ENCODE results near the gene GAB2. TPM values are rescaled to one million over a fixed set of nuclear protein-coding genes. Genes with fewer than 3 reads are reported as not detected.

GAB2 gene
- total RNA-seq, 1 experiment from 2014 or later, result 3.3 TPM

GRCh38 chr11:78419327-78419726, 1.7 kb upstream of the GAB2 start:
- no peak overlapping the region for H2BK5ac ChIP-seq (ENCODE audit: insufficient read length, low read length)
- H2BK12ac ChIP-seq (ENCODE audit: insufficient read length, low read depth, low read length), result no peak overlapping the region
- TF ChIP-seq CTCF (conservative IDR thresholded peaks at IDR 0.05), result no peak
- no peak overlapping the region for H3T11ph ChIP-seq (ENCODE audit: low read length)
- no peak overlapping the region for H2BK120ac ChIP-seq (ENCODE audit: low read depth, low read length, poor library complexity, severe bottlenecking)
- H3K18ac ChIP-seq (ENCODE audit: insufficient read length, low read depth, low read length), result no peak overlapping the region
- no peaks in the 10 kb centered on the region for H3K9me3 ChIP-seq (ENCODE audit: control insufficient read depth, low read depth, low read length)
- H2AK5ac ChIP-seq (ENCODE audit: insufficient read length, low read length), result no peak overlapping the region
- Mint-ChIP-seq H3K9me3 (no peaks in the 10 kb centered on the region), H3K4me1 (peaks cover 28 to 30% of the 10 kb centered on the region in 2 experiments), H3K27ac (no peak overlapping the region), H3K36me3 (ENCODE audit: insufficient read depth in 1 of 3, low read depth in 3 of 3) (no peaks in the 10 kb centered on the region), H3K27me3 (ENCODE audit: low read depth) (peaks cover 28% of the 10 kb centered on the region), H3K4me3 (peak overlapping the region in 1 of 2 experiments; percentile 5; a peak in 2 of 5 replicates)
- no peak overlapping the region for H3K9ac ChIP-seq (ENCODE audit: extremely low read depth, insufficient read length, low read length)
- no peak overlapping the region for H3K23ac ChIP-seq (ENCODE audit: insufficient read length, low read depth, low read length)
- H3K27me3 ChIP-seq (ENCODE audit: insufficient read depth, low read length), result peaks cover 5% of the 10 kb centered on the region
- H4K8ac ChIP-seq (replicated peaks; ENCODE audit: insufficient read length, low read depth, low read length), result no peak overlapping the region
- peaks cover 15% of the 10 kb centered on the region for H3K23me2 ChIP-seq (ENCODE audit: insufficient read length, low read depth, low read length, poor library complexity, severe bottlenecking)
- no peak overlapping the region for H3K56ac ChIP-seq (ENCODE audit: insufficient read length, low read depth, low read length)
- no peak overlapping the region for H3K27ac ChIP-seq (ENCODE audit: insufficient read length, low read depth, low read length)
- H3K79me1 ChIP-seq (ENCODE audit: insufficient read depth, low read depth, low read length, poor library complexity, severe bottlenecking), result no peaks in the 10 kb centered on the region
- H4K91ac ChIP-seq (ENCODE audit: insufficient read length, low read depth, low read length), result no peak overlapping the region
- H2BK20ac ChIP-seq (ENCODE audit: low read depth, low read length, poor library complexity, severe bottlenecking), result no peak overlapping the region
- no peak overlapping the region for H3K4ac ChIP-seq (ENCODE audit: low read depth, low read length)
- H2AFZ ChIP-seq (ENCODE audit: low read length), result no peak overlapping the region
- no peak overlapping the region for H4K5ac ChIP-seq (ENCODE audit: insufficient read length, low read depth, low read length)
- WGBS (ENCODE audit: extremely low coverage, insufficient read length, low lambda C conversion rate), result no CpG with 5 or more reads among the region's 5 CpGs
- H2BK15ac ChIP-seq (ENCODE audit: low read depth, low read length), result no peak overlapping the region
- H3K14ac ChIP-seq (ENCODE audit: insufficient read depth, low read length), result no peak overlapping the region
- no peak for DNase-seq
- peaks cover 6% of the 10 kb centered on the region; the same call in 1 of the 2 replicates for H3K4me1 ChIP-seq (ENCODE audit: insufficient read depth, low read length)
- no peaks in the 10 kb centered on the region for H3K79me2 ChIP-seq (ENCODE audit: insufficient read depth, low read length)
- no peak overlapping the region for H3K4me2 ChIP-seq (ENCODE audit: insufficient read depth, insufficient read length, low read length)
- peaks cover 2% of the 10 kb centered on the region for H4K20me1 ChIP-seq (ENCODE audit: control insufficient read depth, insufficient read depth, insufficient read length)

All from H9 (cell line).